ENCODE results near the gene CES2. TPM values are rescaled to one million over a fixed set of nuclear protein-coding genes. Genes with fewer than 3 reads are reported as not detected.

Gene CES2
- total RNA-seq, 1 experiment from 2014 or later, result 37.6 TPM

- intact Hi-C loops (cut with micrococcal nuclease; ENCODE audit: unreplicated experiment), result no loop called here
- peaks cover 7% of the 10 kb centered on the region for H3K4me1 ChIP-seq (ENCODE audit: insufficient read depth, low read length, poor library complexity, severe bottlenecking)
- BruUV-seq (replicated peaks), result no TSS peak
- DNase-seq (ENCODE audit: low spot score), result no peak
- no peaks in the 10 kb centered on the region for H3K36me3 ChIP-seq (ENCODE audit: insufficient read depth, low read length, poor library complexity, severe bottlenecking)
- ChIA-PET CTCF (interaction anchor here (0.5 kb wide), 1 partner anchor 404 kb away, joined by 6 read pairs; no protein-coding TSS in a partner anchor), POLR2A (ENCODE audit: low non-redundant PET) (interaction anchor here (0.6 kb wide), 1 partner anchor 249 kb away, joined by 3 read pairs; the partner anchor contains the start of gene NOL3)
- no peak overlapping the region for H3K4me3 ChIP-seq (ENCODE audit: low read depth, low read length, poor library complexity, severe bottlenecking)
- peaks cover 26% of the 10 kb centered on the region for H3K27me3 ChIP-seq (replicated peaks; ENCODE audit: insufficient read depth, low read depth, low read length, poor library complexity)
- H3K9me3 ChIP-seq (ENCODE audit: low read depth, low read length, poor library complexity, severe bottlenecking), result no peaks in the 10 kb centered on the region
- no peak for TF ChIP-seq EZH2 (IDR thresholded peaks at IDR 0.05; ENCODE audit: borderline replicate concordance, low read depth, low read length, poor library complexity, severe bottlenecking)
- TF ChIP-seq CTCF (conservative IDR thresholded peaks at IDR 0.05; ENCODE audit: low read depth, low read length), result no peak
- no peak overlapping the region for H3K27ac ChIP-seq (ENCODE audit: low read depth, low read length, poor library complexity, severe bottlenecking)
These were observed 14.2 kb upstream of the CES2 start for GRCh38 chr16:66920924-66921680.

- ChIA-PET CTCF (no interaction called here), POLR2A (ENCODE audit: low non-redundant PET) (no interaction called here)
- Histone ChIP-seq H3K27ac (ENCODE audit: low read depth, low read length, poor library complexity, severe bottlenecking) (no peak overlapping the region), H3K9me3 (ENCODE audit: low read depth, low read length, poor library complexity, severe bottlenecking) (no peaks in the 10 kb centered on the region), H3K4me1 (ENCODE audit: insufficient read depth, low read length, poor library complexity, severe bottlenecking) (peaks cover 7% of the 10 kb centered on the region), H3K4me3 (ENCODE audit: low read depth, low read length, poor library complexity, severe bottlenecking) (no peak overlapping the region), H3K27me3 (replicated peaks; ENCODE audit: insufficient read depth, low read depth, low read length, poor library complexity) (peaks cover 28% of the 10 kb centered on the region), H3K36me3 (ENCODE audit: insufficient read depth, low read length, poor library complexity, severe bottlenecking) (no peaks in the 10 kb centered on the region)
- no peak for DNase-seq (ENCODE audit: low spot score)
- intact Hi-C loops (cut with micrococcal nuclease; ENCODE audit: unreplicated experiment), result no loop called here
- TF ChIP-seq EZH2 (IDR thresholded peaks at IDR 0.05; ENCODE audit: borderline replicate concordance, low read depth, low read length, poor library complexity, severe bottlenecking), result no peak
- no peak for TF ChIP-seq CTCF (conservative IDR thresholded peaks at IDR 0.05; ENCODE audit: low read depth, low read length)
- no TSS peak for BruUV-seq (replicated peaks)
These were observed 13.4 kb upstream of the CES2 start for GRCh38 chr16:66921729-66922450.

- no peak overlapping the region for H3K4me3 ChIP-seq (ENCODE audit: low read depth, low read length, poor library complexity, severe bottlenecking)
- H3K36me3 ChIP-seq (ENCODE audit: insufficient read depth, low read length, poor library complexity, severe bottlenecking), result no peaks in the 10 kb centered on the region
- intact Hi-C loops (cut with micrococcal nuclease; ENCODE audit: unreplicated experiment), result no loop called here
- POLR2A ChIA-PET (ENCODE audit: low non-redundant PET), result no interaction called here
- no TSS peak for BruUV-seq (replicated peaks)
- TF ChIP-seq CTCF (conservative IDR thresholded peaks at IDR 0.05; ENCODE audit: low read depth, low read length) (no peak), EZH2 (IDR thresholded peaks at IDR 0.05; ENCODE audit: borderline replicate concordance, low read depth, low read length, poor library complexity, severe bottlenecking) (no peak)
- peak; percentile 76 for DNase-seq (ENCODE audit: low spot score)
- H3K9me3 ChIP-seq (ENCODE audit: low read depth, low read length, poor library complexity, severe bottlenecking), result no peaks in the 10 kb centered on the region
- CTCF ChIA-PET, result no interaction called here
- H3K27ac ChIP-seq (ENCODE audit: low read depth, low read length, poor library complexity, severe bottlenecking), result no peak overlapping the region
- peaks cover 7% of the 10 kb centered on the region for H3K4me1 ChIP-seq (ENCODE audit: insufficient read depth, low read length, poor library complexity, severe bottlenecking)
- peaks cover 28% of the 10 kb centered on the region for H3K27me3 ChIP-seq (replicated peaks; ENCODE audit: insufficient read depth, low read depth, low read length, poor library complexity)
These were observed 12.0 kb upstream of the CES2 start for GRCh38 chr16:66923247-66923731.

All from A673 (cell line).